Endodermal cell (in vitro differentiated cells): ENCODE results near the gene PPP2R5B. TPM values are rescaled to one million over a fixed set of nuclear protein-coding genes. Genes with fewer than 3 reads are reported as not detected.
A peak's percentile ranks its signal among the peaks of the same experiment; 100 is the strongest.

Experiments
- DNase-seq: peaks from one replicate; pipeline ENCODE4 v3.0.0-alpha.2; 2017
- H3K27ac ChIP-seq: 2 replicates; pipeline ENCODE4 v1.5.1; 2013; ENCODE audit warnings: mild to moderate bottlenecking, low read depth, low read length, moderate library complexity
- H3K27me3 ChIP-seq: 2 replicates; pipeline ENCODE4 v1.6.1; 2013; ENCODE audit warnings: mild to moderate bottlenecking, low read length, moderate library complexity; ENCODE audit not compliant: insufficient read depth, control insufficient read depth, poor library complexity, severe bottlenecking
- H3K36me3 ChIP-seq: 2 replicates; pipeline ENCODE4 v1.7.0; 2013; ENCODE audit warnings: mild to moderate bottlenecking, low read length, moderate library complexity; ENCODE audit not compliant: control insufficient read depth, insufficient read depth
- H3K4me1 ChIP-seq: one replicate; pipeline ENCODE4 v1.7.0; 2013; ENCODE audit warnings: low read length; ENCODE audit not compliant: control insufficient read depth, insufficient read depth
- H3K4me3 ChIP-seq: 2 replicates; pipeline ENCODE4 v1.5.1; 2013; ENCODE audit warnings: mild to moderate bottlenecking, low read length, moderate library complexity
- H3K9ac ChIP-seq: 2 replicates; pipeline ENCODE4 v1.6.1; 2013; ENCODE audit warnings: mild to moderate bottlenecking, low read length, moderate library complexity; ENCODE audit not compliant: poor library complexity, severe bottlenecking; ENCODE audit errors: extremely low read depth
- H3K9me3 ChIP-seq: 2 replicates; pipeline ENCODE4 v1.6.1; 2013; ENCODE audit warnings: mild to moderate bottlenecking, low read length, moderate library complexity; ENCODE audit not compliant: control insufficient read depth
- H3K27ac Mint-ChIP-seq: 2 replicates; pipeline ENCODE4 v1.8.0; 2020; ENCODE audit warnings: mixed read lengths
- H3K27me3 Mint-ChIP-seq: 2 replicates; pipeline ENCODE4 v1.8.0; 2021; ENCODE audit warnings: mild to moderate bottlenecking, mixed read lengths; ENCODE audit not compliant: insufficient read depth
- H3K36me3 Mint-ChIP-seq: 2 replicates; pipeline ENCODE4 v1.8.0; 2020; ENCODE audit warnings: low read depth, mixed read lengths
- H3K4me1 Mint-ChIP-seq: 2 replicates; pipeline ENCODE4 v1.8.0; 2020; ENCODE audit warnings: mixed read lengths
- H3K4me3 Mint-ChIP-seq: 2 replicates; pipeline ENCODE4 v1.8.0; 2020; ENCODE audit warnings: mild to moderate bottlenecking, moderate library complexity, mixed read lengths
- H3K9me3 Mint-ChIP-seq: 2 replicates; pipeline ENCODE4 v1.8.0; 2020; ENCODE audit warnings: mild to moderate bottlenecking, mixed read lengths
- WGBS, 2 experiments: methylation state at CpG; one replicate each; pipeline versions ENCODE4 v1.1.5 to v1.1.7; 2013; ENCODE audit warnings: missing lambda C conversion rate in 2 of 2, mixed read lengths in 1 of 2; ENCODE audit not compliant: insufficient coverage in 1 of 2, insufficient read length in 1 of 2; 5-methylcytosine and 5-hydroxymethylcytosine counted together
- total RNA-seq, 2 donors: library from RNA; stranded (reverse); fragmentation: NEBNext Ultra II Directional in 1 of 2; extraction: Animal tissue kit (Norgen Biotek cat#: 25700) in 1 of 2; gene quantifications; 2 replicates in 1 of 2; 3 replicates in 1 of 2; pipeline ENCODE4 v1.2.1, GENCODE V29; 2021
- TF ChIP-seq, protein P1 (sequence below): fragments of 200-600 bp; sonication (generic); conservative IDR thresholded peaks from 2 replicates; pipeline ENCODE4 v1.5.0; 2021; ENCODE audit warnings: antibody characterized with exemption, mild to moderate bottlenecking

The PPP2R5B gene
- total RNA-seq, 2 donors from 2014 or later, result 2.8 to 3.3 TPM

GRCh38 chr11:64932324-64932723 is 7.8 kb downstream of the PPP2R5B start:
- H3K27ac Mint-ChIP-seq, result no peak overlapping the region

DNA sequence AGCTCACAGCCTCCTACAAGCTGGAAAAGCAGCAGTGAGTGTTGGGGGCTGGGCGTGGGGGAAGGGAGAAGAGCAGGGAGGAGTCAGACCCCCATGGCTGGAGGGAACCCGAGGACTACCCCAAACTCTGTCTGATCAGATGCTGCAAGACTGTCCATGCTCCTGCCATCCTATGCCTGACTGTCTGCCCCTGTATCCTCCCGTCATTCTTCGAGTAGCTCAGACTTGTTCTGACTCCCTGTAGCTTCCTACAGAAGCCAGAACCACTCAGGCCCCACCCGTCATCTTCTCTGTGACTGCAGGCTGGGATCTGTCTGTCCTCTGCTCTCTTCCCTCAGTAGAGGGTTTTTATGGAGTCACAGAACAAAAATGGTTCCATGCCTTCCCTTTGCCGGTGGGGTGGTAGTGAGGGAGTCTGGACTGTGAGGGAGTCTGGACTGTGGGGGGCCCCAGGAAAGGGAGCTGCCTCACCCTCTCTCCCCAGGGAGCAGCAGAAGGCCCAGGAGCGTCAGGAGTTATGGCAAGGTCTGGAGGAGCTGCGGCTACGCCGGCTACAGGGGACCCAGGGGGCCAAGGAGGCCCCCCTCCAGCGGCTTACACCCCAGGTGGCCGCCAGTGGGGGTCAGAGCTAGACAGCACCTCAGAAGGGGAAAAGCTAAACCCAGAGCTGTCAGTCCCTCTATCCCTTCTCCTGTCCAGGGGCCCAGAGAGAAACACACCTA is 8.9 kb downstream of the PPP2R5B start:
- Histone ChIP-seq H3K27me3 (peaks cover 3% of the 10 kb centered on the region), H3K4me1 (no peaks in the 10 kb centered on the region), H3K27ac (no peak overlapping the region), H3K9me3 (no peaks in the 10 kb centered on the region), H3K4me3 (no peak overlapping the region), H3K9ac (no peak overlapping the region), H3K36me3 (no peaks in the 10 kb centered on the region)
- Mint-ChIP-seq H3K4me3 (no peak overlapping the region), H3K27ac (no peak overlapping the region), H3K27me3 (peaks cover 3% of the 10 kb centered on the region), H3K36me3 (no peaks in the 10 kb centered on the region), H3K4me1 (peaks cover 9% of the 10 kb centered on the region), H3K9me3 (no peaks in the 10 kb centered on the region)
- TF ChIP-seq, protein P1, sequence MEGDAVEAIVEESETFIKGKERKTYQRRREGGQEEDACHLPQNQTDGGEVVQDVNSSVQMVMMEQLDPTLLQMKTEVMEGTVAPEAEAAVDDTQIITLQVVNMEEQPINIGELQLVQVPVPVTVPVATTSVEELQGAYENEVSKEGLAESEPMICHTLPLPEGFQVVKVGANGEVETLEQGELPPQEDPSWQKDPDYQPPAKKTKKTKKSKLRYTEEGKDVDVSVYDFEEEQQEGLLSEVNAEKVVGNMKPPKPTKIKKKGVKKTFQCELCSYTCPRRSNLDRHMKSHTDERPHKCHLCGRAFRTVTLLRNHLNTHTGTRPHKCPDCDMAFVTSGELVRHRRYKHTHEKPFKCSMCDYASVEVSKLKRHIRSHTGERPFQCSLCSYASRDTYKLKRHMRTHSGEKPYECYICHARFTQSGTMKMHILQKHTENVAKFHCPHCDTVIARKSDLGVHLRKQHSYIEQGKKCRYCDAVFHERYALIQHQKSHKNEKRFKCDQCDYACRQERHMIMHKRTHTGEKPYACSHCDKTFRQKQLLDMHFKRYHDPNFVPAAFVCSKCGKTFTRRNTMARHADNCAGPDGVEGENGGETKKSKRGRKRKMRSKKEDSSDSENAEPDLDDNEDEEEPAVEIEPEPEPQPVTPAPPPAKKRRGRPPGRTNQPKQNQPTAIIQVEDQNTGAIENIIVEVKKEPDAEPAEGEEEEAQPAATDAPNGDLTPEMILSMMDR, result no peak
- 94% methylated on average over 3 to 12 of the region's 12 CpGs for WGBS, 2 experiments
- no peak for DNase-seq

More at GRCh38 chr11:64932324-64932723, 7.8 kb downstream of the PPP2R5B start:
- no peak for DNase-seq
- peaks cover 9% of the 10 kb centered on the region for H3K4me1 Mint-ChIP-seq
- 82 to 92% methylated on average over 2 to 4 of the region's 5 CpGs for WGBS, 2 experiments
- TF ChIP-seq, protein P1, result no peak
- no peaks in the 10 kb centered on the region for H3K9me3 ChIP-seq
- H3K27ac ChIP-seq, result no peak overlapping the region
- no peaks in the 10 kb centered on the region for H3K36me3 Mint-ChIP-seq
- no peak overlapping the region for H3K4me3 Mint-ChIP-seq
- no peaks in the 10 kb centered on the region for H3K36me3 ChIP-seq
- no peaks in the 10 kb centered on the region for H3K27me3 ChIP-seq
- no peaks in the 10 kb centered on the region for H3K4me1 ChIP-seq
- no peaks in the 10 kb centered on the region for H3K9me3 Mint-ChIP-seq
- no peak overlapping the region for H3K9ac ChIP-seq
- no peak overlapping the region for H3K4me3 ChIP-seq
- H3K27me3 Mint-ChIP-seq, result peaks cover 3% of the 10 kb centered on the region

GRCh38 chr11:64933935-64934681 is 9.6 kb downstream of the PPP2R5B start:
- H3K27me3 Mint-ChIP-seq, result peaks cover 3% of the 10 kb centered on the region
- peak; percentile 36 for DNase-seq
- Histone ChIP-seq H3K4me1 (no peaks in the 10 kb centered on the region), H3K27me3 (peaks cover 6% of the 10 kb centered on the region), H3K9me3 (no peaks in the 10 kb centered on the region), H3K9ac (no peak overlapping the region), H3K36me3 (no peaks in the 10 kb centered on the region), H3K27ac (no peak overlapping the region), H3K4me3 (no peak overlapping the region)
- peaks cover 9% of the 10 kb centered on the region for H3K4me1 Mint-ChIP-seq
- 89 to 93% methylated on average over 2 to 10 of the region's 10 CpGs for WGBS, 2 experiments
- no peaks in the 10 kb centered on the region for H3K9me3 Mint-ChIP-seq
- H3K36me3 Mint-ChIP-seq, result no peaks in the 10 kb centered on the region
- no peak overlapping the region for H3K27ac Mint-ChIP-seq
- no peak overlapping the region for H3K4me3 Mint-ChIP-seq
- TF ChIP-seq, protein P1, result no peak
